Measurements from ENCODE around the gene TDRD10. TPM values are rescaled to one million over a fixed set of nuclear protein-coding genes. Genes with fewer than 3 reads are reported as not detected.

Gene TDRD10
- total and polyA plus RNA-seq, 2 donors (not counting 1 experiment from before 2014, with no cell fraction given), result under 0.01 TPM; not detected in 1

- Histone ChIP-seq H3K9me3 (ENCODE audit: control insufficient read depth, insufficient read depth, low read depth, low read length) (no peaks in the 10 kb centered on the region), H3K4me3 (replicated peaks in 1 of 4; ENCODE audit: control extremely low read depth in 1 of 4, insufficient read depth in 1 of 4, low read depth in 3 of 4, low read length in 4 of 4) (no peak overlapping the region), H3K9ac (ENCODE audit: insufficient read depth, low read length) (no peak overlapping the region), H3K27ac (ENCODE audit: insufficient read depth, low read length) (no peak overlapping the region), H3K79me2 (ENCODE audit: control insufficient read depth, insufficient read depth, low read length) (no peaks in the 10 kb centered on the region), H4K20me1 (ENCODE audit: control insufficient read depth, extremely low read depth, insufficient read depth, low read length) (no peaks in the 10 kb centered on the region), H3K27me3 (ENCODE audit: control insufficient read depth, insufficient read depth, low read length) (peaks cover 17% of the 10 kb centered on the region), H3K4me1 (ENCODE audit: control insufficient read depth, extremely low read depth, insufficient read depth, low read length) (no peaks in the 10 kb centered on the region), H3K36me3 (ENCODE audit: control insufficient read depth, insufficient read depth, low read length) (no peaks in the 10 kb centered on the region), H3K4me2 (ENCODE audit: extremely low read depth, insufficient read depth, low read length) (no peak overlapping the region), H2AFZ (ENCODE audit: low read length) (no peak overlapping the region)
- TF ChIP-seq, protein P1, sequence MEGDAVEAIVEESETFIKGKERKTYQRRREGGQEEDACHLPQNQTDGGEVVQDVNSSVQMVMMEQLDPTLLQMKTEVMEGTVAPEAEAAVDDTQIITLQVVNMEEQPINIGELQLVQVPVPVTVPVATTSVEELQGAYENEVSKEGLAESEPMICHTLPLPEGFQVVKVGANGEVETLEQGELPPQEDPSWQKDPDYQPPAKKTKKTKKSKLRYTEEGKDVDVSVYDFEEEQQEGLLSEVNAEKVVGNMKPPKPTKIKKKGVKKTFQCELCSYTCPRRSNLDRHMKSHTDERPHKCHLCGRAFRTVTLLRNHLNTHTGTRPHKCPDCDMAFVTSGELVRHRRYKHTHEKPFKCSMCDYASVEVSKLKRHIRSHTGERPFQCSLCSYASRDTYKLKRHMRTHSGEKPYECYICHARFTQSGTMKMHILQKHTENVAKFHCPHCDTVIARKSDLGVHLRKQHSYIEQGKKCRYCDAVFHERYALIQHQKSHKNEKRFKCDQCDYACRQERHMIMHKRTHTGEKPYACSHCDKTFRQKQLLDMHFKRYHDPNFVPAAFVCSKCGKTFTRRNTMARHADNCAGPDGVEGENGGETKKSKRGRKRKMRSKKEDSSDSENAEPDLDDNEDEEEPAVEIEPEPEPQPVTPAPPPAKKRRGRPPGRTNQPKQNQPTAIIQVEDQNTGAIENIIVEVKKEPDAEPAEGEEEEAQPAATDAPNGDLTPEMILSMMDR (conservative IDR thresholded peaks at IDR 0.05 in 1 of 2, IDR thresholded peaks at IDR 0.05 in 1 of 2; ENCODE audit: low read depth in 1 of 2, low read length in 2 of 2), result no peak
- TF ChIP-seq EZH2 (IDR thresholded peaks at IDR 0.05; ENCODE audit: low read length, missing control alignments), result no peak
- DNase-seq (ENCODE audit: low read depth in 2 of 2), result no peak
Observed at GRCh38 chr1:154536570-154536969, 34.6 kb downstream of the TDRD10 start.

DNA sequence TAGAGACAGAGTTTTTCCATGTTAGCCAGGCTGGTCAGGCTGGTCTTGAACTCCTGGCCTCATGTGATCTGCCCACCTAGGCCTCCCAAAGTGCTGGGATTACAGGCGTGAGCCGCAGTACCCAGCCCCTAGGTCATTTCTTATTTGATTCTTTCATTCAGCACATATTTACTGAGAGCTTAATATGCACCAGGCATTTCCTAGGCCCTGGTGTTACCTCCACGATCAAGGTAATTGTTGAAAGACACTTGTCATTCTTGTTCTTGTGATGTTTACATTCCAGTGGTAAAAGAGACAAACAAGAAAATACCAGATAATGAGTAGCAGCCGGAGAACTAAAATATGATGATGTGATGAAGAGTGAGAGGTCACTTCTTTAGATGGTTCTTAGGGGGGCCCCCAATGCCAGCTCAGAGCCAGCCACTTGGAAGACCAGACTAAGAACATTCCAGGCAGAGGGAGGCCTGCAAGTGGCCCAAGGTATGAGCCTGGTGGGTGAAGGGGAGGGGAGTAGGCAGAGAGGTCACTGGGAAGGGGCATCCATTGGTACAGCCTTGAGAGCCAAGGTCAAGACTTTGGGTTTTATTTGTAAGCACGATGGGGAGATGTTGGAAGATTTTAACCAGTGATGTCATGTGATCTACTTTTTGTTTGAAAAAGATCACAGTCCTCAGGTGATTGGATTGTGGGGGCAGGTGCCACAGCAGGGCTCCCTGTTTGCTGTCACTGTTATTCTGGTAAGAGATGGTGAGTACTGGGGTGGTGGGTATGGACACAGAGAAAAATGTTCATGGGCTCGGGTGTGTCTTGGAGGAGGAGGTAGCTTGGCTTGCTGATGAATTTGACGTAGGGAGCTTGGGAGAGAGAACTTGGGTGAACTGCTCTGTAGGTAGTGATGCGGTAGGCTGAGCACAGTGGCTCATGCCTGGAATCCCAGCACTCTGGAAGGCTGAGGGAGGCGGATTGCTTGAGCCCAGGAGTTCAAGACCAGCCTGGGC lies 37.8 kb downstream of the TDRD10 start:
- Histone ChIP-seq H4K20me1 (ENCODE audit: control insufficient read depth, extremely low read depth, insufficient read depth, low read length) (no peaks in the 10 kb centered on the region), H3K9ac (ENCODE audit: insufficient read depth, low read length) (no peak overlapping the region)

GRCh38 chr1:154541231-154541630 lies 39.2 kb downstream of the TDRD10 start:
- Histone ChIP-seq H3K79me2 (ENCODE audit: control insufficient read depth, insufficient read depth, low read length) (no peaks in the 10 kb centered on the region), H2AFZ (ENCODE audit: low read length) (no peak overlapping the region), H4K20me1 (ENCODE audit: control insufficient read depth, extremely low read depth, insufficient read depth, low read length) (no peaks in the 10 kb centered on the region), H3K4me3 (replicated peaks in 1 of 4; ENCODE audit: control extremely low read depth in 1 of 4, insufficient read depth in 1 of 4, low read depth in 3 of 4, low read length in 4 of 4) (no peak overlapping the region), H3K4me1 (ENCODE audit: control insufficient read depth, extremely low read depth, insufficient read depth, low read length) (no peaks in the 10 kb centered on the region), H3K27me3 (ENCODE audit: control insufficient read depth, insufficient read depth, low read length) (peaks cover 15% of the 10 kb centered on the region), H3K27ac (ENCODE audit: insufficient read depth, low read length) (no peak overlapping the region), H3K4me2 (ENCODE audit: extremely low read depth, insufficient read depth, low read length) (no peak overlapping the region), H3K36me3 (ENCODE audit: control insufficient read depth, insufficient read depth, low read length) (no peaks in the 10 kb centered on the region), H3K9me3 (ENCODE audit: control insufficient read depth, insufficient read depth, low read depth, low read length) (no peaks in the 10 kb centered on the region), H3K9ac (ENCODE audit: insufficient read depth, low read length) (no peak overlapping the region)
- DNase-seq (ENCODE audit: low read depth in 2 of 2), result no peak
- TF ChIP-seq, protein P1 (conservative IDR thresholded peaks at IDR 0.05 in 1 of 2, IDR thresholded peaks at IDR 0.05 in 1 of 2; ENCODE audit: low read depth in 1 of 2, low read length in 2 of 2), result no peak
- TF ChIP-seq EZH2 (IDR thresholded peaks at IDR 0.05; ENCODE audit: low read length, missing control alignments), result no peak

More for the DNA sequence above, 37.8 kb downstream of the TDRD10 start:
- H3K36me3 ChIP-seq (ENCODE audit: control insufficient read depth, insufficient read depth, low read length), result no peaks in the 10 kb centered on the region
- H3K79me2 ChIP-seq (ENCODE audit: control insufficient read depth, insufficient read depth, low read length), result no peaks in the 10 kb centered on the region
- TF ChIP-seq, protein P1 (conservative IDR thresholded peaks at IDR 0.05 in 1 of 2, IDR thresholded peaks at IDR 0.05 in 1 of 2; ENCODE audit: low read depth in 1 of 2, low read length in 2 of 2), result no peak
- TF ChIP-seq EZH2 (IDR thresholded peaks at IDR 0.05; ENCODE audit: low read length, missing control alignments), result no peak
- peaks cover 15% of the 10 kb centered on the region for H3K27me3 ChIP-seq (ENCODE audit: control insufficient read depth, insufficient read depth, low read length)
- no peak overlapping the region for H3K4me2 ChIP-seq (ENCODE audit: extremely low read depth, insufficient read depth, low read length)
- no peaks in the 10 kb centered on the region for H3K9me3 ChIP-seq (ENCODE audit: control insufficient read depth, insufficient read depth, low read depth, low read length)
- no peak overlapping the region for H3K4me3 ChIP-seq (replicated peaks in 1 of 4; ENCODE audit: control extremely low read depth in 1 of 4, insufficient read depth in 1 of 4, low read depth in 3 of 4, low read length in 4 of 4)
- no peak overlapping the region for H2AFZ ChIP-seq (ENCODE audit: low read length)
- H3K4me1 ChIP-seq (ENCODE audit: control insufficient read depth, extremely low read depth, insufficient read depth, low read length), result no peaks in the 10 kb centered on the region
- H3K27ac ChIP-seq (ENCODE audit: insufficient read depth, low read length), result no peak overlapping the region
- DNase-seq (ENCODE audit: low read depth in 2 of 2), result no peak

Data from fibroblast of lung (primary cell).